HTR-8/SVneo (cell line): ENCODE results near the gene C17orf78.
"Not testable (repeated sequence)": the region's sequence is repeated elsewhere in the genome, so short reads cannot be mapped to it uniquely, and the experiment has no call there.

Experiments used
- DNase-seq: peaks from one replicate; pipeline ENCODE4 v3.0.0; 2011; ENCODE audit warnings: low spot score, mixed read lengths; ENCODE audit not compliant: insufficient read length
- FAIRE-seq: peaks from 2 replicates; lab custom pipeline; 2011; peaks lifted over from hg19 to GRCh38; lab: Jason Lieb, UNC

The C17orf78 gene

DNA sequence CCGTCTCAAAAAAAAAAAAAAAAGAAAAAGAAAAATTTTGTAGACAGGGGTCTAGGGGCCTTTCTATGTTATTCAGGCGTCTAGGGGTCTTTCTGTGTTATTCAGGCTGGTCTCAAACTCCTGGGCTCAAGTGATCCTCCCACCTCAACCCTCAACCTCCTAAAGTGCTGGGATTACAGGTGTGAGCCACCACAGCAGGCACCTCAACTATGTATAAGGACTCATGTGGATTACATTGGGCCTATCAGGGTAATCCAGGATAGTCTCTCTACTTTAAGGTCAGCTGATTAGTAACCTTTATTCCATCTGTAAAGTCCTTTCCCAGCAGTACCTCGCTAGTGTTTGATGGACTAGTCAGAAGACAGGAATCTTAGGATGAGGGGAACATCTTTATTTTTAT, 53.3 kb downstream of the C17orf78 start:
- FAIRE-seq = no peak
- no peak for DNase-seq

GRCh38 chr17:37429453-37429852, 53.7 kb downstream of the C17orf78 start:
- DNase-seq = no peak
- FAIRE-seq = no peak

DNA sequence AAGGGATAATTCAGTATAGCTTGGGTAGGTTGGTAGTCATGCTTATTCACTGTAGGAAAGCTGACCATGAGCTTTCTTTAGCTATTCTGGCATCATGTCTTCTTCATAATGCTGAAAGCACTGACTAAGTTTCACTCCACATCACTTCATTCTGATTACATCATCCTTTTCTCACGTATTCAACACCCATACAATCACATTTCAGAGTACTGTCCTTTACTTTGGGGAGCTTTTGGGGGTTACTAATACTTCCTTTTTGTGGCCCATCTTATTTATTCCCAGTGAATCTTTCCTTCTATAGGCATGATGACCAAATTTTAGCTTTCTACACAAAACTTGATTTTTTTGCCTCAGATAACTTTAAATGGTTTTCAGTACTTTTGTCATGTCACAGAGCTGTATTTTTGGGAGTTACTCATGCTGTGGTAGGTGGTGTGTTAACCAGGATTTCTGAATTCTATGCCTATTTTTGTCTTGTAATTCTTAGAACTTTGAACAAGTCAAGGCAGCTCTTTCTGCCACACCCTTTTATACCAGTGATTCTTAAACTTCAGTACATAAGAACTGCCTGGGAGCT, 54.4 kb downstream of the C17orf78 start:
- FAIRE-seq = no peak
- no peak for DNase-seq

DNA sequence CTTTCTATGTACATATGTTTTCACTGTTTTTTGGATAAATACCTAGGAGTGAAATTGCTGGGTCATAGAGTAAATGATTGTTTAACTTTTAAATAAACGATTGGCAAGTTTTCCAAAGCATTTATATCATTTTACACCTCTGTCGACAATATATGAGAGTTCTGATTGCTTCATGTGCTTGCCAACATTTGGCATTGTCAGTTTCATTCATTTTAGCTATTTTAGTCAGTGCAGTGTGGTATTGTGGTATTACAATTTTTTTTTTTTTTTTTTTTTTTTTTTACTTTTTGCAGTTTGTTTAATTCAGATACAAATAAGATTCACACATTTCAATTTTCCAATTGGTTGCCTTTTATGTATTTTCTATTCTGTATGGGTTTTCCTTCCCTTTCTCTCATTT, 56.9 kb downstream of the C17orf78 start:
- DNase-seq = no peak
- FAIRE-seq = no peak

GRCh38 chr17:37438141-37438540, 62.4 kb downstream of the C17orf78 start:
- FAIRE-seq = no peak
- DNase-seq = no peak

DNA sequence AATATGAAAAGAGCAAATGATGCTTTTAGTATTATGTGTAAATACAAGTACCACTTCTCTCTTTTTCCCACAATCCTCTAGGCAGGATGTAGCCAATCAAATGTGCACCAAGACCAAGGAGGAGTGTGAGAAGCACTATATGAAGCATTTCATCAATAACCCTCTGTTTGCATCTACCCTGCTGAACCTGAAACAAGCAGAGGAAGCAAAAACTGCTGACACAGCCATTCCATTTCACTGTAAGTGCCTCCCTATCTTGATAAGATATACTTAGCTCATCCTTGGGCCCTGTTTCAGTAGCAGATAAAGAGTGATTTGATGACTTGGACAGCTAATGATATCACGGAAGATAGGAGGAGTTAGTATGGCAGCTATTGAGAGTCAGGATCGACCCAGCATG, 64.6 kb downstream of the C17orf78 start:
- FAIRE-seq (no peak), DNase-seq (no peak)

DNA sequence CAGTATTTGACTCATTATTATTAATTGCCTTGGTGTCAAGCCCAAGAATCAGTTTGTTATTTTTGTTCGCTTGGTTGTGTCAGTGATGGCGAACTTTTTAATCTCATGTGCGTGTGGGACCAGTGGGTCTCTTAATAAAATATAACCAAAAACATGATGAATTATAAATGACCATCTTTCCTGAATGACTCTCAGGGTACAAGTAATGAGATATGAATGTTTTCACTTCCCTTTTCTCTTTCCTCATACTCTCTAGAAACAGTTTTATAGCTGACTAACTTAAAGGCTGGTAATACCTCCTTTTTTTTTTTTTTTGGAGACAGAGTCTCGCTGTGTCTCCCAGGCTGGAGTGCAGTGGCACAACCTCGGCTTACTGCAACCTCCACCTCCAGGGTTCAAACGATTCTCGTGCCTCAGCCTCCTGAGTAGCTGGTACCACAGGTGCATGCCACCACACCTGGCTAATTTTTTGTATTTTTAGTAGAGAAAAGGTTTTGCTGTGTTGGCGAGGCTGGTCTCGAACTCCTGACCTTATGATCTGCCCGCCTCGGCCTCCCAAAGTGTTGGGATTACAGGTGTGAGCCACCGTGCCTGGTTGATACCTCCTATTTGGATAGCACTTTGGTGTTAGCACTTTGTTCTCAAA, 65.7 kb downstream of the C17orf78 start:
- FAIRE-seq, DNase-seq: not testable (repeated sequence)
